HL-60/S4 (cell line): Measurements from ENCODE around the gene DOCK10.

ENCODE experiments used
- in situ Hi-C: fragments of 300-500 bp; cut with MboI; formaldehyde crosslinking; loops from 2 replicates; pipeline ENCODE4 v1.14.3; 2022; ENCODE audit warnings: low sequenced_read_pairs

DOCK10 gene

GRCh38 chr2:225042800-225043167, 516 bp upstream of the DOCK10 start:
- in situ Hi-C loops, result no loop called here

GRCh38 chr2:225041207-225041850, 939 bp downstream of the DOCK10 start:
- in situ Hi-C loops, result no loop called here

- in situ Hi-C loops, result no loop called here
Measured at GRCh38 chr2:225040856-225041206, 1.4 kb downstream of the DOCK10 start.

- in situ Hi-C loops, result no loop called here
Measured at GRCh38 chr2:225040142-225040541, 2.1 kb downstream of the DOCK10 start.

GRCh38 chr2:225038231-225038523, 4.1 kb downstream of the DOCK10 start:
- in situ Hi-C loops, result no loop called here

- in situ Hi-C loops, result no loop called here
Measured at GRCh38 chr2:225037415-225038230, 4.6 kb downstream of the DOCK10 start.

- in situ Hi-C loops, result no loop called here
Measured at GRCh38 chr2:225036431-225036830, 5.8 kb downstream of the DOCK10 start.

- in situ Hi-C loops, result no loop called here
Measured at GRCh38 chr2:225033440-225034318, 8.6 kb downstream of the DOCK10 start.

GRCh38 chr2:225032246-225032645, 10.0 kb downstream of the DOCK10 start:
- in situ Hi-C loops, result no loop called here

GRCh38 chr2:225031599-225031998, 10.7 kb downstream of the DOCK10 start:
- in situ Hi-C loops, result no loop called here

GRCh38 chr2:225030893-225031292, 11.4 kb downstream of the DOCK10 start:
- in situ Hi-C loops, result no loop called here

GRCh38 chr2:225030203-225030602, 12.1 kb downstream of the DOCK10 start:
- in situ Hi-C loops, result no loop called here

- in situ Hi-C loops, result no loop called here
Measured at GRCh38 chr2:225028572-225028971, 13.7 kb downstream of the DOCK10 start.

- in situ Hi-C loops, result no loop called here
Measured at GRCh38 chr2:225027061-225027762, 15.1 kb downstream of the DOCK10 start.

GRCh38 chr2:225025917-225026571, 16.2 kb downstream of the DOCK10 start:
- in situ Hi-C loops, result no loop called here

- in situ Hi-C loops, result loop anchor here (25.0 kb wide), 1 partner anchor 235 kb away; no protein-coding TSS in a partner anchor
Measured at GRCh38 chr2:225022188-225022587, 20.1 kb downstream of the DOCK10 start.

GRCh38 chr2:225020168-225020849, 22.0 kb downstream of the DOCK10 start:
- in situ Hi-C loops, result loop anchor here (25.0 kb wide), 1 partner anchor 233 kb away; no protein-coding TSS in a partner anchor

- in situ Hi-C loops, result loop anchor here (25.0 kb wide), 1 partner anchor 232 kb away; no protein-coding TSS in a partner anchor
Measured at GRCh38 chr2:225019105-225019504, 23.2 kb downstream of the DOCK10 start.

GRCh38 chr2:225017713-225018112, 24.6 kb downstream of the DOCK10 start:
- in situ Hi-C loops, result loop anchor here (25.0 kb wide), 1 partner anchor 230 kb away; no protein-coding TSS in a partner anchor
